GM12892 (cell line): ENCODE results near the gene HMGA1.

ENCODE experiments used
- DNase-seq: peaks from one replicate; pipeline ENCODE4 v3.0.0; 2011; ENCODE audit not compliant: insufficient read length
- FAIRE-seq: peaks from 2 replicates; lab custom pipeline; 2011; peaks lifted over from hg19 to GRCh38; lab: Jason Lieb, UNC
- POLR2A ChIP-seq: IDR thresholded peaks from 2 replicates; pipeline ENCODE4 v1.6.1; 2011; ENCODE audit warnings: low read depth, low read length, control low read depth
- POLR2AphosphoS5 ChIP-seq: IDR thresholded peaks from 2 replicates; pipeline ENCODE4 v1.6.1; 2011; ENCODE audit warnings: low read depth, low read length, control low read depth
- TAF1 ChIP-seq: IDR thresholded peaks from 2 replicates; pipeline ENCODE4 v1.6.1; 2011; ENCODE audit warnings: low read depth, mild to moderate bottlenecking, control low read depth, low read length, borderline replicate concordance

The HMGA1 gene

DNA sequence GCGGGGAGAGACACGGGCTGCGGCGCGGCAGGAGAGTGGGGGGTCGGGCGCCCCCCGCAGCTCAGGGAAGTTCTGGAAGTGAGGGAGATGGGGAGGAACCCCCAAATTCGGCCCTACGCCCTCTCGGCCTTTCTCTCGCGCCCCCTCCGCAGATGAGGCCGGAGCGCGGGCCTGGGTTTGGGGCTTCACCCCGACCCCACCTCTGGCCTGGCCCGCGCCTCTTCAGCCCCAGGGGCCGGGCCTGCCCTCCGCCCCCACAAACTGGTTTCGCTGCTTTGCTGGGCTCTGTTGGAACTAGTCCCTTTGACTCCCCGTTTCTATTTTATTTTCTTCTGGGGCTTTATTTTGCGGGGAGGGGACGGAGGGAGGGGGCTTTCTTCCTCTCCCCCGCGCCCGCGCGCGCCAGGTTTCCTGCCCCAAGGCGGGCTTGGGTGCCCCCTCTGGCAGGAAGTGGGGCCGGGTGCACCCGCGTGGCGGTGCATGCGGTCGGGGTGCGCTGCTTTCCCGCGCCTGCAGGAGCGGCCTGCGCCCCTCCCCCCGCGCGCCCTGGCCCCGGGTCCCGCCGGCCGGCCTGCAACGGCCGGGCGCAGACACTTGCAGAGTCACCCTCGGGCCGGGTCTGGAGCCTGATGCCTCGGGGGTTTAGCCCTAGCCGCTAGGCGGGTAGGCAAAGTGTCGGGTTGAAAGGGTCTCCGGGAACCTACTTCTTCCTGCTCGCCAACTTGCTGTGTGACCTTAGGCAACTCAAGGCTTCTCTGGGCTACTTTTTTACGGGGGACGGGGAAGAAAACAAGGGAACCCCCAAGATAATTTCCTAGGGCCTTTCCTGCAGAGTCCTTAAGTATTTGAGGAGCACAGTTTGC lies 1.3 kb downstream of the HMGA1 start:
- no peak; the same call in 1 of the 2 replicates for TF ChIP-seq POLR2A
- TF ChIP-seq TAF1 = no peak
- no peak for TF ChIP-seq POLR2AphosphoS5
- DNase-seq (peak; percentile 70), FAIRE-seq (peak; percentile 72)

DNA sequence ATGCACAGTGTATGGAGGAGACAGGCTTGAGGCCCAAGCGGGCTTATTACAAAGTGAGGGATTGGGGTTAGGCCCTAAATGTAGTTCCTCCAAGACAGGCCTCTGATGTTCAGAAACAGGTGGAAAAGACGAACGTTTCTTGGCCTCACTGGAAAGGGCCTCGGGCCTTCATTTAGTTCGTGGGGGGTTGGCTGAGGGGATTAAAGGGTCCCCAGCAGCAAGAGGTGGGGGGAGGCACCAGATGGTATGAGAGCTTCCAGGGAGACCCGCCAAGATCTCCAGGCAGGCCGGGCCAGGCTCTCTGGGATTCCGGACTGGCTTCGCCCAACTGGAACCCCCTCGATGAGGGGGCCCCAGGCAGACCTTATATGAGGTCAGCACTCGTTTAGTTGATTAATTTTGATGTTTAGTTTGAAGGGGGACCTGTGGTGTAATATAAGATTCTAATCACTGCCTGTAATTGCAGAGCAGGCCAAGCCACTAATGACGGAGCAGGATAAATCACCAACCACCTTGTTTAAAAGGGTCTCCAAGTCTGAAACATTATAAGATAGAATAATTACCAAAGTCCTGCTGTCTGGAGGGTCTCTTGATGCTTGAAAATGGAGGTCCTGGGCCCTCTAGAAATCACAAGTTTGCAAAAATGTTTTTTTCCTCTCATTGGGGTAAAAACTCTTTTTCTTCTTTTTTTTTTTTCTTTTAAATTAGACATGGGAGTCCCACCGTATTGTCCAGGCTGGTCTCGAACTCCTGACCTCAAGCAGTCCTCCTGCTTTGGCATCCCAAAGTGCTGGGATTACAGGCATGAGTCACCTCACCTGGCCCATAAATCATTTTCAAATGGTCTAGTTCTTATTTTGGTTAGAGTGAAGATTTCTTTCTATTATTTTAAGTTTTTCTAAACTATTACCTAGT lies 2.2 kb downstream of the HMGA1 start:
- FAIRE-seq (no peak), DNase-seq (no peak)
- TF ChIP-seq TAF1 (no peak), POLR2A (no peak), POLR2AphosphoS5 (no peak)

DNA sequence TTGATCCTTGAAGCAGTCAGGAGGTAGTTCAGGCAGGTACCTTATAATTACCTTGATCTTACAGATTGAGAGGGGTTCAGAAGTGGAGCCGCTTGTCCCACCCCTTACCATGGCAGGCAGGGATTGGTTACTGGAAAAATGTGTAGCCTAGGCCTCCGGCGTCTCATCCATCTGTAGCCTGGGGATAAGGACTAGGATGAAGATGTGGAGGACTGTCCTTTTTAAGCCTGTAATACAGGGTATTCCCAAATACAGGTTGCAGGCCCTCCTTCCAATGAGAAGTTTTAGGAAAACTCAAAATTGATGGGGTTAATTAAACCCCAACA lies 2.8 kb downstream of the HMGA1 start:
- FAIRE-seq (no peak), DNase-seq (no peak)
- TF ChIP-seq TAF1 (no peak), POLR2AphosphoS5 (no peak), POLR2A (no peak)

DNA sequence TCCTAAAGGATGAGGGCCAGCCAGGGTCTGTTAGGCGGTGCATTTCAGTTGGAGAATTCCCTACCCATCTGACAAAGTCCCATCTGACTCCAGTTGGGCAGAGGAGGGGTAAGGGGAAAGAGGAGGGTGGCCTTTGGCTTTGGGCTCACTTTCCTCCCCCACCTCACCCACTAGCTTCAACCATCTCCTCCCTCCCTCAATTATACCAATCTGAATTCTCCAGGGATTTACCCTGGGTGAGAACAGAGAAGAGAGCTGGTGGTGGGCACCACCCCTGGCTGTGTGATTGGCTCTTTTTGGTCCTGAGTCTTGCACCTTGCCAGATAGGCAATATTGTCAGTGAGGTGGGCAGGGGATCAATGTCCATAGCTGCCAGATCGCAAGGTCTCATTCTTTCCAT lies 3.2 kb downstream of the HMGA1 start:
- FAIRE-seq = no peak

DNA sequence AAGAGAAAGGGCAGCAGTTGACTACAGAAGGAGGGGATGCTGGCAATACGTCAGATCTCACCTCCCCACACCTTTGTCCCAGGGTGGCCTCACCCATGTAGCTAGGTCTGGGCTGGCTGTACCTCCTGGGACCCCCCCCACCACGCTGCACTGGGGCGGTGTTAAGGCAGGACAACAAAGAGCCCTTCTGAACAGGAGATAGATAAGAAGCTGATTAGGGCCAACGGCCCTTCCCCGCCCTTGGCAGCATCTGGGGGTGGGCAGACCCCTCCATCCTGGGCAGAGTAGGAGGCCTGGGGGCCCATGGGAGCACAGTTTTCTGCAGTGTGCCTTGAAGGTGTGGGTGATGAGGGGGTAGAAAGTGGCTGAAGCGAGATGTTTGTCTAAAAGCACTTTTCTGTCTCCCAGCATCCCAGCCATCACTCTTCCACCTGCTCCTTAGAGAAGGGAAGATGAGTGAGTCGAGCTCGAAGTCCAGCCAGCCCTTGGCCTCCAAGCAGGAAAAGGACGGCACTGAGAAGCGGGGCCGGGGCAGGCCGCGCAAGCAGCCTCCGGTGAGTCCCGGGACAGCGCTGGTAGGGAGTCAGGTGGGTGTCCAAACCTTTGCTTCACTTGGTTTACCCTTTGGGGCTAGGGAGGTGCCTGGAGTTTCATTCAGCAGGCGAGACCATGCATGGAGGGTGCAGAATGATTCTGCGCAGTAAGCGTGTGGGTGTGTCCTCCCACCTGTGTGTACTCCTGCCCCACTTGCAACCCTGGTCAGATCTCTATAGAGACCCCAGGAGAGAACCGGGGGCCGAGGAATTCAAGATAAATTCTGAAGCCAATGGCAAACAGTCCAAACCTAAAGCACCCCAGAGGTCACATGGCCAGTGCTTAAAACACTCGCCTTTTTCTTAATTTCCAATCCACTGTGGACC lies 3.9 kb downstream of the HMGA1 start:
- DNase-seq (no peak), FAIRE-seq (no peak)

More for the DNA sequence above, 3.2 kb downstream of the HMGA1 start:
- no peak; the same call in 1 of the 2 replicates for TF ChIP-seq POLR2AphosphoS5
- TF ChIP-seq TAF1 = no peak
- TF ChIP-seq POLR2A = no peak
- no peak for DNase-seq

DNA sequence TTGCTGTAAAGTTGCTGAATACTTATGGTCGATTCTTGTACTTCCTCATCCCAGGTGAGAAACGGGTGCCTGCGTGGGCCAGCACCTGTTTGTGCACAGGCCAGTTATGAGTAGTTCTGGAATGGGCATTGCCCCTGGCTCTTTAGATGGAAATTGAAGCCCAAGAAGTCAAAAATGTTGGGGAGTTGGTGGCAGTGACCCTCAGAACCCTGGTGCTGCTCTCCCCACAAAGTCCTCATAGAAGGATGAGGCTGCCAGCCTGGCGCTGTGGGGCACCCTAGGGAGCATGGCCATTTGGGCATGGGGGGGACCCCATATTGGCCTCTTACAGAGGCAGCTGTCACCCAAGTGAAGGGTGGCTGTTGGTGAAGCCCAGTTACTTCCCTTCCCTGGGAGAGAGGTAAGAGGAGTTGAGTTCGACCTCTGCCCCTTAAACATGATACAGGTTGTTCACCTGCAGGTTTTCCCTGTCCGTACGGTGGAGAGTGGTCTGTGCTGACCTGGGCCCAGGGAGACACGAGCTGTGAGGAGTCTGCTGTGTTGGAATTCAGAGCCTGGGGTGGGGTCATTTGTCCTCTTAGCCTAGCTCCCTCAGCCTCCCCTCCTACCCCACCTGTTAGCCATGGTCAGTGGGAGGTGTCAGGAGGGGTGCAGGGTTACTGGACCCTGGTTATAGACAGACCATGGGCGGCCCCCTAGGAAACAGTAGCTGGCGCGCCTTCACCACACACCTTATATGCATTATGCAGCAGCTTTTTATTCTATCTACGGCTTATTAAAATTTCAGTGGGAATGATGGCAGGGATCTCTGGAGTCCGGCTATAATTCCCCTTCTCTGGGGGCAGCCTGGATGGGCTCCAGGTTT lies 4.9 kb downstream of the HMGA1 start:
- FAIRE-seq = no peak
- DNase-seq = no peak
- TF ChIP-seq POLR2A (no peak; the same call in 1 of the 2 replicates), TAF1 (no peak), POLR2AphosphoS5 (0 out of 2 replicates have a peak, but pooled peaks have one; percentile 24)

More for the DNA sequence above, 3.9 kb downstream of the HMGA1 start:
- TF ChIP-seq POLR2AphosphoS5 (no peak), POLR2A (no peak), TAF1 (no peak)

DNA sequence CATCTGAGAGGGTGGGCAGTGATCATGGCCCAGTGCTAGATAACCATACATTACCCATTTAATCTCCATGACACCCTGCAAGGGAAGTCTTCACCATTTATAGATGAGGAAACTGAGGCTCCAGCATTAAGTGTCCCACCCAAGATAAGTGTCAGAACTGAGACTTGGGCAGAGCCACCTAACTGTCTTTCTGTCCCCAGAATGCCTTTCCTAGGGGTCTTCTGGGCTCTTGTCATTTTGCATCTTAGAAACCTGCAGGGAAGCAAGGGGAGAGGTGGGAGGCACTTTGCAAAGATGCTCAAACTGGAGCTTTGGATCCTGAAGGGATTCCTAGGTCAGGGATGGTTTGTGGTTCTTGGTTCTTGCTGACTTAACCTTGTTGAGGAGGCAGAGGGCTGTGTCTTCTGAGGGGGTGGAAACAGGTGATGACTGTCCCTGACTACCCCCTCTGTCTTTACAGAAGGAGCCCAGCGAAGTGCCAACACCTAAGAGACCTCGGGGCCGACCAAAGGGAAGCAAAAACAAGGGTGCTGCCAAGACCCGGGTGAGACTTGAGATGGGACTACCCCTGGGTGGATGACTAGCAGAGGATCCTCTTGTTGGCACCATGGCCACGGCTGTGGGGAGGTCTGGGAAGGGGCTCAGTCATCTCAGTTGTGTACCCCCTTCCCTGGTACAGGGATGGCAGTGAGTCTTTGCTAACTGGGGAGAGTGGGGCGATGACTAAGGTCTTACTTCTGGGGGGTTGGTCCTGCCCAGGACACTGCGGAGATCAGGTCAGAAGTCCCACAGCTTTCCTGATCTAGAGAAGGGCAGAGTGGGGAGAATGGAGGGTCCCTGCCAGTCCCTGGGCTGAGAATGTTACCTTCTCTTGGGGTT lies 5.8 kb downstream of the HMGA1 start:
- DNase-seq (no peak), FAIRE-seq (no peak)
- TF ChIP-seq TAF1 = no peak
- 0 out of 2 replicates have a peak, but pooled peaks have one; percentile 17 for TF ChIP-seq POLR2AphosphoS5
- no peak for TF ChIP-seq POLR2A

DNA sequence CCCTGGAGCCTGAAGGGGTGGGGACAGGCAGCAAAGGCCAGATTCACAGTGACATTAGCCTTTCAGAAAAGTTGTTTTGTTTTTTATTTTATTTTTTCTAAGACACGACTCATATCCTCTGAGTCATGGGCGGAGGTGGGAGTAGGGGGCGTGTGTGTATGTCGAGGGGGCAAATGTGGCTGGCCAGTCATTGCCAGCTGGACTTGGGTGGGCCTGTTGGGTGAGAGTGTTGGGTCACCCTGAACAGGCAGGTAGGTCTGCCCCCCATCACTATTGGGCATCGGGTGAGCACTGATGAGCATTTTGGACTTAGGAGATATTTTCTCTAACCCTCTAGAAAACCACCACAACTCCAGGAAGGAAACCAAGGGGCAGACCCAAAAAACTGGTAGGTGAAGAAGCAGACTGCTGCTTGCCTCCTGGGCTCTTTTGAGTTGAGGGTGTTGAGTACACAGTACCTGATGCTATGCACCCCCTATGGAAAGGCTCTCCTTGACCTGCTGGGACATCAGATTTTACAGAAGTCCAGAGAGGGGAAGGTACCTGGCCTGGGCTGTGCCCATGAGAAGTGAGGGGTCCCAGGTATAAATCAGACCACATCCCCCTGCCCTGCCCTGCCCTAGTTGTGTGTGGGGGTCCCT lies 6.6 kb downstream of the HMGA1 start:
- no peak for TF ChIP-seq POLR2A
- TF ChIP-seq TAF1 = no peak
- TF ChIP-seq POLR2AphosphoS5 = no peak
- FAIRE-seq = no peak
- no peak for DNase-seq
